GM23338 (cell line): ENCODE measurements around the gene MAN1A2. TPM values are rescaled to one million over a fixed set of nuclear protein-coding genes. Genes with fewer than 3 reads are reported as not detected.

ENCODE experiments used
- ATAC-seq: fragments of 200-7000 bp; cut with Tn5 transposase; 3 replicates; pipeline ENCODE4 v1.9.1; 2020
- DNase-seq: peaks from one replicate; pipeline ENCODE4 v3.0.0-alpha.2; 2015; ENCODE audit warnings: low spot score
- H2AFZ ChIP-seq: fragments of 200-600 bp; sonication (generic); 2 replicates; pipeline ENCODE4 v1.8.0; 2016; ENCODE audit warnings: antibody characterized with exemption, mild to moderate bottlenecking, moderate library complexity
- H3F3A ChIP-seq: fragments of 200-600 bp; sonication (generic); replicated peaks from 2 replicates; pipeline ENCODE4 v1.8.0; 2017; ENCODE audit warnings: antibody characterized with exemption, mixed run types, low read depth
- H3K27ac ChIP-seq: fragments of 200-600 bp; sonication (generic); 2 replicates; pipeline ENCODE4 v1.6.1; 2016; ENCODE audit warnings: low read depth
- H3K27me3 ChIP-seq: fragments of 200-600 bp; sonication (generic); 2 replicates; pipeline ENCODE4 v1.8.0; 2016; ENCODE audit warnings: mild to moderate bottlenecking, mixed run types, moderate library complexity; ENCODE audit not compliant: insufficient read depth
- H3K36me3 ChIP-seq: fragments of 200-600 bp; sonication (generic); 2 replicates; pipeline ENCODE4 v1.8.0; 2016; ENCODE audit warnings: mild to moderate bottlenecking; ENCODE audit not compliant: insufficient read depth
- H3K4me1 ChIP-seq: fragments of 200-600 bp; sonication (generic); 2 replicates; pipeline ENCODE4 v1.8.0; 2016; ENCODE audit warnings: mild to moderate bottlenecking, moderate library complexity; ENCODE audit not compliant: insufficient read depth
- H3K4me2 ChIP-seq: fragments of 200-600 bp; sonication (generic); 2 replicates; pipeline ENCODE4 v1.7.1; 2017; ENCODE audit warnings: mixed run types
- H3K4me3 ChIP-seq: fragments of 200-600 bp; sonication (generic); 2 replicates; pipeline ENCODE4 v1.6.1; 2016; ENCODE audit warnings: mixed run types
- H3K79me2 ChIP-seq: fragments of 200-600 bp; sonication (generic); replicated peaks from 2 replicates; pipeline ENCODE4 v1.8.0; 2017; ENCODE audit warnings: mild to moderate bottlenecking; ENCODE audit not compliant: insufficient read depth
- H3K9me2 ChIP-seq: fragments of 200-600 bp; sonication (generic); 2 replicates; pipeline ENCODE4 v1.8.0; 2017; ENCODE audit not compliant: insufficient read depth
- H4K20me1 ChIP-seq: fragments of 200-600 bp; sonication (generic); replicated peaks from 2 replicates; pipeline ENCODE4 v1.8.0; 2017; ENCODE audit warnings: mild to moderate bottlenecking; ENCODE audit not compliant: insufficient read depth
- H3K27ac Mint-ChIP-seq: 2 replicates; pipeline ENCODE4 v1.8.0; 2020; ENCODE audit warnings: inconsistent platforms, mild to moderate bottlenecking, moderate library complexity, mixed read lengths
- H3K27me3 Mint-ChIP-seq: 3 replicates; pipeline ENCODE4 v1.8.0; 2022; ENCODE audit warnings: low read depth, mild to moderate bottlenecking, moderate library complexity, mixed read lengths, inconsistent platforms; ENCODE audit not compliant: insufficient read depth, poor library complexity
- H3K36me3 Mint-ChIP-seq: 3 replicates; pipeline ENCODE4 v1.8.0; 2021; ENCODE audit warnings: low read depth, mild to moderate bottlenecking, inconsistent platforms, moderate library complexity, mixed read lengths
- H3K4me1 Mint-ChIP-seq: 3 replicates; pipeline ENCODE4 v1.8.0; 2020; ENCODE audit warnings: mild to moderate bottlenecking, inconsistent platforms, mixed read lengths
- H3K4me3 Mint-ChIP-seq: 3 replicates; pipeline ENCODE4 v1.8.0; 2021; ENCODE audit warnings: moderate library complexity, mild to moderate bottlenecking, inconsistent platforms, mixed read lengths
- H3K9me3 Mint-ChIP-seq: 3 replicates; pipeline ENCODE4 v1.8.0; 2020; ENCODE audit warnings: moderate library complexity, mild to moderate bottlenecking, inconsistent platforms, mixed read lengths
- CREB1 ChIP-seq: fragments of 250-450 bp; sonication (Bioruptor Pico); IDR thresholded peaks from 2 replicates; pipeline ENCODE4 v1.5.0; 2020; ENCODE audit warnings: low read depth, mild to moderate bottlenecking, moderate library complexity
- EZH2 ChIP-seq: fragments of 200-600 bp; sonication (generic); IDR thresholded peaks from one replicate; pipeline ENCODE4 v1.8.0; 2017; ENCODE audit warnings: antibody characterized with exemption, mild to moderate bottlenecking, low read depth; ENCODE audit not compliant: unreplicated experiment
- EZH2phosphoT487 ChIP-seq: fragments of 200-600 bp; sonication (generic); IDR thresholded peaks from one replicate; pipeline ENCODE4 v1.8.1; 2018; ENCODE audit warnings: antibody characterized with exemption; ENCODE audit not compliant: unreplicated experiment
- JUNB ChIP-seq: IDR thresholded peaks from one replicate; pipeline ENCODE4 v1.6.1; 2016; ENCODE audit warnings: antibody characterized with exemption; ENCODE audit not compliant: unreplicated experiment
- NANOG ChIP-seq: IDR thresholded peaks from 2 replicates; pipeline ENCODE4 v1.6.1; 2016; ENCODE audit warnings: antibody characterized with exemption, borderline replicate concordance
- POLR2AphosphoS5 ChIP-seq: IDR thresholded peaks from 2 replicates; pipeline ENCODE4 v1.6.1; 2016; ENCODE audit warnings: antibody characterized with exemption, low read depth
- REST ChIP-seq: IDR thresholded peaks from one replicate; pipeline ENCODE4 v1.6.1; 2018; ENCODE audit warnings: antibody characterized with exemption; ENCODE audit not compliant: unreplicated experiment
- STAT1 ChIP-seq: IDR thresholded peaks from one replicate; pipeline ENCODE4 v1.6.1; 2016; ENCODE audit warnings: antibody characterized with exemption; ENCODE audit not compliant: unreplicated experiment
- ZNF114 ChIP-seq: fragments of 250-450 bp; sonication (Bioruptor Pico); IDR thresholded peaks from 2 replicates; pipeline ENCODE4 v1.5.0; 2020; ENCODE audit warnings: mild to moderate bottlenecking, moderate library complexity
- ZNF331 ChIP-seq: fragments of 250-450 bp; sonication (Bioruptor Pico); IDR thresholded peaks from 2 replicates; pipeline ENCODE4 v1.5.0; 2020; ENCODE audit warnings: low read depth, mild to moderate bottlenecking, moderate library complexity
- polyA plus RNA-seq: library from polyadenylated mRNA; unstranded; fragments of >200 nt; fragmentation: Nextera tagmentation; extraction: Ambion mirVana; gene quantifications from 2 replicates; pipeline ENCODE4 v1.2.1, GENCODE V29; 2016
- total RNA-seq: library from RNA; depleted of rRNA; stranded (reverse); fragments of >200 nt; shearing (Covaris generic); gene quantifications from 2 replicates; pipeline ENCODE4 v1.2.3, GENCODE V29; 2014
- TF ChIP-seq, protein P1 (sequence below), 2 experiments: fragments of 200-600 bp in 1 of 2; sonication (generic) in 1 of 2; conservative IDR thresholded peaks; 2 replicates each; pipeline versions ENCODE4 v1.5.1 to v1.6.1; 2016 to 2017; ENCODE audit warnings: antibody characterized with exemption in 2 of 2, low read depth in 2 of 2, mild to moderate bottlenecking in 2 of 2, moderate library complexity in 1 of 2
- TF ChIP-seq, protein P2 (sequence below): fragments of 250-450 bp; sonication (Bioruptor Pico); IDR thresholded peaks from 2 replicates; pipeline ENCODE4 v1.5.0; 2020; ENCODE audit warnings: mild to moderate bottlenecking, moderate library complexity

MAN1A2 gene
- total and polyA plus RNA-seq, 2 experiments from 2014 or later = 18.6 to 22.2 TPM

DNA sequence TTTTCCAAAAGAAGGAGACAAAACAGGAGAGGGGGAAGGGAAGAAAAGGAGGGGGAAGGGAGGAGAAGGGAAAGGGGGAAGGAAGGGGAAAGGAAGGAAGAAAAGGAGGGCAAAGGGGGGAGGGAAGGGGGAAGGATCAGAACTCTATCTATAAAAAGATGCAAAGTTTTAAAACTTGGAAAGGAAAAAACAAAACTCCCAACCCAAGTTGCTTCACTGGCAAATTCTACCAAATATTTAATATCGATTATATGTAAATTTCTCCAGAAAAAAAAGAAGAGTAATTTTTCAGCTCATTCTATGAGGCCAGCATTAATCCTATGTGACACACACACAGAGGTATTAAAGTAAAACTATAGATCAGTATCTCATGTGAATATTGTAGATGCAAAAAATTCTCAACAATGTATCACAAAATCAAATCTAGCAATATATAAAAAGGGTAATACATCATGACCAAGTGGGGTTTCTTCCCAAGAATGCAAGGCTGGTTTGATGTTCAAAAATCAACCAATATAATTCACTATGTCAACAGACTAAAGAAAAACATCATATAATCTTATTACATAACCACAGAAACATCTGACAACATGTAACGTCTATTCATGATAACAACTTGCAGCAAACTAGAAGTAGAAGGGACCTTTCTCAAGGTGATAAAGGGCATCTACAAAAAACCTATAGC is 57.9 kb downstream of the MAN1A2 start:
- no peak for ATAC-seq
- no peak overlapping the region for H3K4me2 ChIP-seq
- no peak overlapping the region for H3K27ac ChIP-seq
- peaks cover 4% of the 10 kb centered on the region; the same call in 1 of the 2 replicates for H3K36me3 ChIP-seq
- H2AFZ ChIP-seq = no peak overlapping the region
- H3K27me3 Mint-ChIP-seq = peaks cover 3% of the 10 kb centered on the region
- H3K9me2 ChIP-seq = no peaks in the 10 kb centered on the region
- TF ChIP-seq EZH2phosphoT487 (no peak), STAT1 (no peak), POLR2AphosphoS5 (no peak), CREB1 (no peak), ZNF114 (no peak), ZNF331 (CRISPR knock-in tag) (no peak), JUNB (no peak), REST (no peak), EZH2 (no peak), NANOG (no peak)
- TF ChIP-seq, protein P1, sequence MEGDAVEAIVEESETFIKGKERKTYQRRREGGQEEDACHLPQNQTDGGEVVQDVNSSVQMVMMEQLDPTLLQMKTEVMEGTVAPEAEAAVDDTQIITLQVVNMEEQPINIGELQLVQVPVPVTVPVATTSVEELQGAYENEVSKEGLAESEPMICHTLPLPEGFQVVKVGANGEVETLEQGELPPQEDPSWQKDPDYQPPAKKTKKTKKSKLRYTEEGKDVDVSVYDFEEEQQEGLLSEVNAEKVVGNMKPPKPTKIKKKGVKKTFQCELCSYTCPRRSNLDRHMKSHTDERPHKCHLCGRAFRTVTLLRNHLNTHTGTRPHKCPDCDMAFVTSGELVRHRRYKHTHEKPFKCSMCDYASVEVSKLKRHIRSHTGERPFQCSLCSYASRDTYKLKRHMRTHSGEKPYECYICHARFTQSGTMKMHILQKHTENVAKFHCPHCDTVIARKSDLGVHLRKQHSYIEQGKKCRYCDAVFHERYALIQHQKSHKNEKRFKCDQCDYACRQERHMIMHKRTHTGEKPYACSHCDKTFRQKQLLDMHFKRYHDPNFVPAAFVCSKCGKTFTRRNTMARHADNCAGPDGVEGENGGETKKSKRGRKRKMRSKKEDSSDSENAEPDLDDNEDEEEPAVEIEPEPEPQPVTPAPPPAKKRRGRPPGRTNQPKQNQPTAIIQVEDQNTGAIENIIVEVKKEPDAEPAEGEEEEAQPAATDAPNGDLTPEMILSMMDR (conservative IDR thresholded peaks at IDR 0.05; ENCODE audit: low read depth in 2 of 2) = no peak
- TF ChIP-seq, protein P2, sequence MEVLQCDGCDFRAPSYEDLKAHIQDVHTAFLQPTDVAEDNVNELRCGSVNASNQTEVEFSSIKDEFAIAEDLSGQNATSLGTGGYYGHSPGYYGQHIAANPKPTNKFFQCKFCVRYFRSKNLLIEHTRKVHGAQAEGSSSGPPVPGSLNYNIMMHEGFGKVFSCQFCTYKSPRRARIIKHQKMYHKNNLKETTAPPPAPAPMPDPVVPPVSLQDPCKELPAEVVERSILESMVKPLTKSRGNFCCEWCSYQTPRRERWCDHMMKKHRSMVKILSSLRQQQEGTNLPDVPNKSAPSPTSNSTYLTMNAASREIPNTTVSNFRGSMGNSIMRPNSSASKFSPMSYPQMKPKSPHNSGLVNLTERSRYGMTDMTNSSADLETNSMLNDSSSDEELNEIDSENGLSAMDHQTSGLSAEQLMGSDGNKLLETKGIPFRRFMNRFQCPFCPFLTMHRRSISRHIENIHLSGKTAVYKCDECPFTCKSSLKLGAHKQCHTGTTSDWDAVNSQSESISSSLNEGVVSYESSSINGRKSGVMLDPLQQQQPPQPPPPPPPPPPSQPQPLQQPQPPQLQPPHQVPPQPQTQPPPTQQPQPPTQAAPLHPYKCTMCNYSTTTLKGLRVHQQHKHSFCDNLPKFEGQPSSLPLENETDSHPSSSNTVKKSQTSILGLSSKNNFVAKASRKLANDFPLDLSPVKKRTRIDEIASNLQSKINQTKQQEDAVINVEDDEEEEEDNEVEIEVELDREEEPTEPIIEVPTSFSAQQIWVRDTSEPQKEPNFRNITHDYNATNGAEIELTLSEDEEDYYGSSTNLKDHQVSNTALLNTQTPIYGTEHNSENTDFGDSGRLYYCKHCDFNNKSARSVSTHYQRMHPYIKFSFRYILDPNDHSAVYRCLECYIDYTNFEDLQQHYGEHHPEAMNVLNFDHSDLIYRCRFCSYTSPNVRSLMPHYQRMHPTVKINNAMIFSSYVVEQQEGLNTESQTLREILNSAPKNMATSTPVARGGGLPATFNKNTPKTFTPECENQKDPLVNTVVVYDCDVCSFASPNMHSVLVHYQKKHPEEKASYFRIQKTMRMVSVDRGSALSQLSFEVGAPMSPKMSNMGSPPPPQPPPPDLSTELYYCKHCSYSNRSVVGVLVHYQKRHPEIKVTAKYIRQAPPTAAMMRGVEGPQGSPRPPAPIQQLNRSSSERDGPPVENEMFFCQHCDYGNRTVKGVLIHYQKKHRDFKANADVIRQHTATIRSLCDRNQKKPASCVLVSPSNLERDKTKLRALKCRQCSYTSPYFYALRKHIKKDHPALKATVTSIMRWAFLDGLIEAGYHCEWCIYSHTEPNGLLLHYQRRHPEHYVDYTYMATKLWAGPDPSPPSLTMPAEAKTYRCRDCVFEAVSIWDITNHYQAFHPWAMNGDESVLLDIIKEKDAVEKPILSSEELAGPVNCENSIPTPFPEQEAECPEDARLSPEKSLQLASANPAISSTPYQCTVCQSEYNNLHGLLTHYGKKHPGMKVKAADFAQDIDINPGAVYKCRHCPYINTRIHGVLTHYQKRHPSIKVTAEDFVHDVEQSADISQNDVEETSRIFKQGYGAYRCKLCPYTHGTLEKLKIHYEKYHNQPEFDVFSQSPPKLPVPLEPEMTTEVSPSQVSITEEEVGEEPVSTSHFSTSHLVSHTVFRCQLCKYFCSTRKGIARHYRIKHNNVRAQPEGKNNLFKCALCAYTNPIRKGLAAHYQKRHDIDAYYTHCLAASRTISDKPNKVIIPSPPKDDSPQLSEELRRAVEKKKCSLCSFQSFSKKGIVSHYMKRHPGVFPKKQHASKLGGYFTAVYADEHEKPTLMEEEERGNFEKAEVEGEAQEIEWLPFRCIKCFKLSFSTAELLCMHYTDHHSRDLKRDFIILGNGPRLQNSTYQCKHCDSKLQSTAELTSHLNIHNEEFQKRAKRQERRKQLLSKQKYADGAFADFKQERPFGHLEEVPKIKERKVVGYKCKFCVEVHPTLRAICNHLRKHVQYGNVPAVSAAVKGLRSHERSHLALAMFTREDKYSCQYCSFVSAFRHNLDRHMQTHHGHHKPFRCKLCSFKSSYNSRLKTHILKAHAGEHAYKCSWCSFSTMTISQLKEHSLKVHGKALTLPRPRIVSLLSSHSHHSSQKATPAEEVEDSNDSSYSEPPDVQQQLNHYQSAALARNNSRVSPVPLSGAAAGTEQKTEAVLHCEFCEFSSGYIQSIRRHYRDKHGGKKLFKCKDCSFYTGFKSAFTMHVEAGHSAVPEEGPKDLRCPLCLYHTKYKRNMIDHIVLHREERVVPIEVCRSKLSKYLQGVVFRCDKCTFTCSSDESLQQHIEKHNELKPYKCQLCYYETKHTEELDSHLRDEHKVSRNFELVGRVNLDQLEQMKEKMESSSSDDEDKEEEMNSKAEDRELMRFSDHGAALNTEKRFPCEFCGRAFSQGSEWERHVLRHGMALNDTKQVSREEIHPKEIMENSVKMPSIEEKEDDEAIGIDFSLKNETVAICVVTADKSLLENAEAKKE (CRISPR knock-in tag) = no peak
- peaks cover 36% of the 10 kb centered on the region for H3K36me3 Mint-ChIP-seq
- no peak for DNase-seq
- no peaks in the 10 kb centered on the region for H3K27me3 ChIP-seq
- H3K9me3 Mint-ChIP-seq = peaks cover 27% of the 10 kb centered on the region
- H3K4me3 Mint-ChIP-seq = no peak overlapping the region
- H3K79me2 ChIP-seq = no peaks in the 10 kb centered on the region
- H3K27ac Mint-ChIP-seq = no peak overlapping the region
- H3F3A ChIP-seq = no peaks in the 10 kb centered on the region
- no peaks in the 10 kb centered on the region for H4K20me1 ChIP-seq
- H3K4me1 ChIP-seq = no peaks in the 10 kb centered on the region
- no peak overlapping the region for H3K4me3 ChIP-seq
- H3K4me1 Mint-ChIP-seq = no peaks in the 10 kb centered on the region
